ENCODE measurements around the gene IRAK4. TPM values are rescaled to one million over a fixed set of nuclear protein-coding genes. Genes with fewer than 3 reads are reported as not detected.

Gene IRAK4
- total and polyA plus RNA-seq, 2 donors (not counting 3 experiments of a cell fraction or from before 2014, with no cell fraction given): 10.8 to 13.1 TPM

GRCh38 chr12:43827093-43827492, 68.3 kb downstream of the IRAK4 start:
- POLR2A ChIA-PET: no interaction called here
- CTCF ChIA-PET: interaction anchor here (2.1 kb wide), 1 partner anchor 10 kb away, joined by 8 read pairs; no protein-coding TSS in a partner anchor
- no peaks in the 10 kb centered on the region for H3K79me2 ChIP-seq (ENCODE audit: control insufficient read depth, insufficient read depth, low read length)

More at GRCh38 chr12:43827093-43827492, 68.3 kb downstream of the IRAK4 start:
- H3K9me3 ChIP-seq (replicated peaks; ENCODE audit: control insufficient read depth, insufficient read depth, low read length): no peaks in the 10 kb centered on the region
- DNase-seq (ENCODE audit: low read depth, low spot score) (no peak), FAIRE-seq (no peak)
- no peak overlapping the region for H2AFZ ChIP-seq (ENCODE audit: low read depth, low read length)
- H3K4me3 ChIP-seq (replicated peaks in 1 of 3; ENCODE audit: insufficient read depth in 1 of 3, low read depth in 1 of 3, low read length in 3 of 3): no peak overlapping the region
- intact Hi-C loops (cut with micrococcal nuclease) (no loop called here), dilution Hi-C loops (cut with MboI; ENCODE audit: extremely low pct_ligation_motif_present, low sequenced_read_pairs) (no loop called here)
- H4K20me1 ChIP-seq (replicated peaks; ENCODE audit: control insufficient read depth, extremely low read depth, insufficient read depth, low read length): no peaks in the 10 kb centered on the region
- no peak overlapping the region for H3K4me2 ChIP-seq (ENCODE audit: insufficient read depth, low read length)
- H3K27ac ChIP-seq (ENCODE audit: insufficient read depth, low read depth, low read length): no peak overlapping the region
- TF ChIP-seq POLR2A (IDR thresholded peaks at IDR 0.05; ENCODE audit: low read depth, low read length) (no peak), CTCF (IDR thresholded peaks at IDR 0.05; ENCODE audit: extremely low read depth in 1 of 2, insufficient read depth in 1 of 2, low read depth in 1 of 2, low read length in 2 of 2) (no peak), JUN (IDR thresholded peaks at IDR 0.05; ENCODE audit: borderline replicate concordance, insufficient read depth, insufficient read length, low read depth) (no peak), GATA2 (IDR thresholded peaks at IDR 0.05; ENCODE audit: insufficient read depth, insufficient read length, low read depth, low read length) (no peak), POLR2AphosphoS5 (IDR thresholded peaks at IDR 0.05; ENCODE audit: insufficient read depth, low read depth, low read length) (no peak), EZH2 (IDR thresholded peaks at IDR 0.05; ENCODE audit: borderline replicate concordance, low read depth, low read length, severe bottlenecking) (no peak), MAX (IDR thresholded peaks at IDR 0.05; ENCODE audit: insufficient read depth, insufficient read length) (no peak), FOS (IDR thresholded peaks at IDR 0.05; ENCODE audit: borderline replicate concordance, insufficient read depth, low read length) (no peak), MYC (IDR thresholded peaks at IDR 0.05; ENCODE audit: low read depth, low read length) (no peak)
- peaks cover 4 to 7% of the 10 kb centered on the region in 2 experiments for H3K27me3 ChIP-seq (ENCODE audit: control insufficient read depth in 2 of 2, insufficient read depth in 2 of 2, low read length in 2 of 2)
- no peaks in the 10 kb centered on the region for H3K36me3 ChIP-seq (ENCODE audit: control insufficient read depth in 2 of 2, extremely low read depth in 1 of 2, insufficient read depth in 2 of 2, low read length in 2 of 2)
- no TSS peak for BruUV-seq (replicated peaks)
- no peaks in the 10 kb centered on the region for H3K4me1 ChIP-seq (ENCODE audit: control insufficient read depth, extremely low read depth, insufficient read depth, low read length)
- H3K9me1 ChIP-seq (replicated peaks; ENCODE audit: control insufficient read depth, extremely low read depth, insufficient read depth, low read length): no peaks in the 10 kb centered on the region
- no peak overlapping the region for H3K9ac ChIP-seq (replicated peaks; ENCODE audit: extremely low read depth, insufficient read depth, low read length)
